PC-3 (cell line): ENCODE measurements around the gene DPY19L3. TPM values are rescaled to one million over a fixed set of nuclear protein-coding genes. Genes with fewer than 3 reads are reported as not detected.

ENCODE experiments used
- ATAC-seq: fragments of 200-7000 bp; cut with Tn5 transposase; 2 replicates; pipeline ENCODE4 v1.9.1; 2020; ENCODE audit warnings: mild to moderate bottlenecking, moderate library complexity
- BruUV-seq: library from RNA; stranded (reverse); fragments of 400-500 nt; replicated peaks from 2 replicates; lab custom pipeline; 2021; lab: Mats Ljungman, UMichigan
- CTCF ChIA-PET: fragments of 300-600 bp; sonication (Branson Sonifier 250); formaldehyde crosslinking; loops from one replicate; lab custom pipeline; 2022; ENCODE audit warnings: antibody characterized with exemption; lab: Charles Lee
- POLR2A ChIA-PET: fragments of 300-600 bp; sonication (Branson Sonifier 250); formaldehyde crosslinking; loops from one replicate; lab custom pipeline; 2022; ENCODE audit warnings: antibody characterized with exemption; ENCODE audit not compliant: unreplicated experiment; lab: Charles Lee
- DNase-seq: peaks from one replicate; pipeline ENCODE4 v3.0.0-alpha.2; 2015
- H2AFZ ChIP-seq: fragments of 300-600 bp; sonication (generic); 2 replicates; pipeline ENCODE4 v1.6.0; 2016; ENCODE audit warnings: antibody characterized with exemption, low read length
- H3F3A ChIP-seq: fragments of 300-600 bp; sonication (generic); one replicate; pipeline ENCODE4 v1.6.0; 2017; ENCODE audit warnings: antibody characterized with exemption, low read length, control low read depth, mild to moderate bottlenecking; ENCODE audit not compliant: unreplicated experiment
- H3K27ac ChIP-seq: fragments of 300-600 bp; sonication (generic); 2 replicates; pipeline ENCODE4 v1.5.1; 2016; ENCODE audit warnings: mild to moderate bottlenecking, low read length
- H3K27me3 ChIP-seq: fragments of 300-600 bp; sonication (generic); 2 replicates; pipeline ENCODE4 v1.6.1; 2016; ENCODE audit warnings: low read length, mixed read lengths
- H3K36me3 ChIP-seq: fragments of 300-600 bp; sonication (generic); 2 replicates; pipeline ENCODE4 v1.6.1; 2016; ENCODE audit warnings: low read depth, mixed run types, low read length, mixed read lengths
- H3K4me1 ChIP-seq: fragments of 300-600 bp; sonication (generic); 2 replicates; pipeline ENCODE4 v1.5.1; 2016; ENCODE audit warnings: low read length; ENCODE audit not compliant: insufficient read depth
- H3K4me2 ChIP-seq: fragments of 300-600 bp; sonication (generic); 2 replicates; pipeline ENCODE4 v1.6.0; 2016; ENCODE audit warnings: low read length
- H3K4me3 ChIP-seq: fragments of 300-600 bp; sonication (generic); 2 replicates; pipeline ENCODE4 v1.5.1; 2016; ENCODE audit warnings: mild to moderate bottlenecking, low read length, mixed read lengths
- H3K79me2 ChIP-seq: fragments of 300-600 bp; sonication (generic); 2 replicates; pipeline ENCODE4 v1.6.1; 2017; ENCODE audit warnings: low read length, mixed read lengths
- H3K9ac ChIP-seq: fragments of 300-600 bp; sonication (generic); 2 replicates; pipeline ENCODE4 v1.6.0; 2016; ENCODE audit warnings: mild to moderate bottlenecking, low read length
- H3K9me2 ChIP-seq: fragments of 300-600 bp; sonication (generic); replicated peaks from 2 replicates; pipeline ENCODE4 v1.6.1; 2016; ENCODE audit warnings: mixed run types, low read length, mixed read lengths
- H3K9me3 ChIP-seq: fragments of 300-600 bp; sonication (generic); 2 replicates; pipeline ENCODE4 v1.6.1; 2016; ENCODE audit warnings: low read length, mixed read lengths
- H4K20me1 ChIP-seq: fragments of 300-600 bp; sonication (generic); 2 replicates; pipeline ENCODE4 v1.6.1; 2016; ENCODE audit warnings: low read length, mixed read lengths
- CTCF ChIP-seq: fragments of 300-600 bp; sonication (generic); conservative IDR thresholded peaks from 2 replicates; pipeline ENCODE4 v1.5.1; 2017; ENCODE audit warnings: antibody characterized with exemption, low read depth, mild to moderate bottlenecking, low read length
- EZH2 ChIP-seq: fragments of 300-600 bp; sonication (generic); IDR thresholded peaks from one replicate; pipeline ENCODE4 v1.6.1; 2017; ENCODE audit warnings: antibody characterized with exemption, mild to moderate bottlenecking, low read length; ENCODE audit not compliant: unreplicated experiment
- EZH2phosphoT487 ChIP-seq: fragments of 300-600 bp; sonication (generic); IDR thresholded peaks from 2 replicates; pipeline ENCODE4 v1.6.1; 2018; ENCODE audit warnings: mild to moderate bottlenecking, antibody characterized with exemption, low read length, borderline replicate concordance
- intact Hi-C: fragments of 100-400 bp; cut with micrococcal nuclease; formaldehyde crosslinking; loops from 2 replicates; pipeline ENCODE4 v1.9.0; 2023
- total RNA-seq: library from RNA; depleted of rRNA; stranded (reverse); fragments of >200 nt; gene quantifications from 2 replicates; pipeline ENCODE4 v1.2.3, GENCODE V29; 2014

The DPY19L3 gene
- total RNA-seq, 1 experiment from 2014 or later: 4.4 TPM

- DNase-seq (no peak), ATAC-seq (no peak)
- H3K79me2 ChIP-seq: no peaks in the 10 kb centered on the region
- no peaks in the 10 kb centered on the region for H3K4me1 ChIP-seq
- no peak overlapping the region for H3K27ac ChIP-seq
- TF ChIP-seq EZH2: no peak
- no peak for TF ChIP-seq CTCF
- TF ChIP-seq EZH2phosphoT487: no peak
- BruUV-seq: no TSS peak
- H3K9me2 ChIP-seq: no peaks in the 10 kb centered on the region
- H3K4me2 ChIP-seq: no peak overlapping the region
- no peaks in the 10 kb centered on the region for H3K36me3 ChIP-seq
- no peaks in the 10 kb centered on the region for H3F3A ChIP-seq
- intact Hi-C loops: no loop called here
- no peak overlapping the region for H3K4me3 ChIP-seq
- no peak overlapping the region for H2AFZ ChIP-seq
- ChIA-PET POLR2A (no interaction called here), CTCF (no interaction called here)
- H4K20me1 ChIP-seq: no peaks in the 10 kb centered on the region
- no peak overlapping the region for H3K9ac ChIP-seq
- no peaks in the 10 kb centered on the region for H3K27me3 ChIP-seq
- H3K9me3 ChIP-seq: no peaks in the 10 kb centered on the region
Measured at GRCh38 chr19:32427536-32427935, 22.0 kb downstream of the DPY19L3 start.

- TF ChIP-seq EZH2phosphoT487 (no peak), CTCF (no peak), EZH2 (no peak)
- no TSS peak for BruUV-seq
- Histone ChIP-seq H3K4me2 (no peak overlapping the region), H3K4me1 (no peaks in the 10 kb centered on the region), H3F3A (no peaks in the 10 kb centered on the region), H4K20me1 (no peaks in the 10 kb centered on the region), H3K27me3 (no peaks in the 10 kb centered on the region), H3K79me2 (no peaks in the 10 kb centered on the region), H3K4me3 (no peak overlapping the region), H3K9ac (no peak overlapping the region), H2AFZ (no peak overlapping the region), H3K9me3 (no peaks in the 10 kb centered on the region), H3K27ac (no peak overlapping the region), H3K9me2 (no peaks in the 10 kb centered on the region), H3K36me3 (no peaks in the 10 kb centered on the region)
- ATAC-seq: no peak
- DNase-seq: no peak
- intact Hi-C loops: no loop called here
- POLR2A ChIA-PET: no interaction called here
- CTCF ChIA-PET: no interaction called here
Measured at GRCh38 chr19:32436692-32437091, 31.1 kb downstream of the DPY19L3 start.

- intact Hi-C loops: no loop called here
- Histone ChIP-seq H3K9me2 (no peaks in the 10 kb centered on the region), H3K4me3 (no peak overlapping the region), H2AFZ (no peak overlapping the region), H3K36me3 (no peaks in the 10 kb centered on the region), H3K27ac (no peak overlapping the region), H3K4me1 (no peaks in the 10 kb centered on the region), H3K79me2 (no peaks in the 10 kb centered on the region), H3F3A (no peaks in the 10 kb centered on the region), H4K20me1 (no peaks in the 10 kb centered on the region), H3K27me3 (no peaks in the 10 kb centered on the region), H3K4me2 (no peak overlapping the region), H3K9ac (no peak overlapping the region), H3K9me3 (no peaks in the 10 kb centered on the region)
- BruUV-seq: no TSS peak
- DNase-seq (no peak), ATAC-seq (no peak)
- ChIA-PET CTCF (no interaction called here), POLR2A (no interaction called here)
- TF ChIP-seq EZH2phosphoT487: no peak
- no peak for TF ChIP-seq EZH2
- TF ChIP-seq CTCF: no peak
Measured at GRCh38 chr19:32437096-32437495, 31.5 kb downstream of the DPY19L3 start.
